Peyer's patch (tissue), 4 donors: ENCODE results near the gene SRP19. TPM values are rescaled to one million over a fixed set of nuclear protein-coding genes. Genes with fewer than 3 reads are reported as not detected.
A peak's percentile ranks its signal among the peaks of the same experiment; 100 is the strongest.

Experiments
- DNase-seq, 3 donors: peaks; one replicate each; pipeline ENCODE4 v3.0.0-alpha.2; 2017 to 2019
- H3K27ac ChIP-seq, 4 donors: fragments of 200-600 bp; sonication (generic); one replicate each; pipeline ENCODE4 v1.5.1; 2016 to 2019
- H3K27me3 ChIP-seq, 2 donors: fragments of 200-600 bp; sonication (generic); one replicate each; pipeline ENCODE4 v1.5.1; 2019
- H3K36me3 ChIP-seq, 3 donors: fragments of 200-600 bp; sonication (generic); one replicate each; pipeline ENCODE4 v1.5.1; 2016 to 2019
- H3K4me1 ChIP-seq, 4 donors: fragments of 200-600 bp; sonication (generic); one replicate each; pipeline ENCODE4 v1.5.1; 2016 to 2019
- H3K4me3 ChIP-seq, 4 donors: fragments of 200-600 bp; sonication (generic); 1 replicate in 3 of 4; 2 replicates in 1 of 4; pipeline ENCODE4 v1.5.1; 2016 to 2019; ENCODE audit warnings: mild to moderate bottlenecking in 1 of 4
- H3K9me3 ChIP-seq, 4 donors: fragments of 200-600 bp; sonication (generic); one replicate each; pipeline ENCODE4 v1.5.1; 2016 to 2019; ENCODE audit warnings: mild to moderate bottlenecking in 1 of 4
- CTCF ChIP-seq, 6 experiments: fragments of 450-650 bp in 4 of 6; fragments of 200-600 bp in 2 of 6; sonication (generic) in 1 of 6; IDR thresholded peaks; one replicate each; pipeline ENCODE4 v1.5.1; 2017 to 2019; ENCODE audit warnings: antibody characterized with exemption in 6 of 6, mild to moderate bottlenecking in 3 of 6, moderate library complexity in 1 of 6
- POLR2A ChIP-seq, 2 donors: fragments of 450-650 bp; IDR thresholded peaks; one replicate each; pipeline ENCODE4 v1.5.1; 2017; ENCODE audit warnings: antibody characterized with exemption in 2 of 2, mild to moderate bottlenecking in 2 of 2, moderate library complexity in 2 of 2
- total RNA-seq, 4 donors: library from RNA; depleted of rRNA; stranded (reverse); fragments of >200 nt; gene quantifications; one replicate each; pipeline ENCODE4 v1.1.0, GENCODE V29; 2016

The SRP19 gene
- total RNA-seq, 4 donors from 2014 or later = 15.7 to 63.7 (median 27.1) TPM

GRCh38 chr5:112869948-112870347 is 8.9 kb downstream of the SRP19 start:
- DNase-seq = no peak
- peaks cover 0 to 59% (median 0%) of the 10 kb centered on the region in 3 donors for H3K36me3 ChIP-seq
- H3K4me1 ChIP-seq = no peaks in the 10 kb centered on the region
- H3K4me3 ChIP-seq = no peak overlapping the region
- TF ChIP-seq CTCF (IDR thresholded peaks at IDR 0.05) (no peak), POLR2A (IDR thresholded peaks at IDR 0.05) (no peak)
- H3K27me3 ChIP-seq = no peaks in the 10 kb centered on the region
- H3K9me3 ChIP-seq = no peaks in the 10 kb centered on the region
- H3K27ac ChIP-seq = no peak overlapping the region

- no peaks in the 10 kb centered on the region for H3K27me3 ChIP-seq
- no peaks in the 10 kb centered on the region for H3K9me3 ChIP-seq
- H3K4me1 ChIP-seq = no peaks in the 10 kb centered on the region
- peaks cover 0 to 59% (median 0%) of the 10 kb centered on the region in 3 donors for H3K36me3 ChIP-seq
- DNase-seq = no peak
- no peak overlapping the region for H3K27ac ChIP-seq
- H3K4me3 ChIP-seq = no peak overlapping the region
- no peak for TF ChIP-seq CTCF (IDR thresholded peaks at IDR 0.05)
- no peak for TF ChIP-seq POLR2A (IDR thresholded peaks at IDR 0.05)
Observed at GRCh38 chr5:112870966-112871365, 9.9 kb downstream of the SRP19 start.

GRCh38 chr5:112876362-112876761 is 15.3 kb downstream of the SRP19 start:
- no peak overlapping the region for H3K27ac ChIP-seq
- H3K4me1 ChIP-seq = peaks cover 0 to 8% (median 0%) of the 10 kb centered on the region in 4 donors
- TF ChIP-seq POLR2A (IDR thresholded peaks at IDR 0.05) (no peak), CTCF (IDR thresholded peaks at IDR 0.05) (no peak)
- H3K9me3 ChIP-seq = no peaks in the 10 kb centered on the region
- H3K36me3 ChIP-seq = peaks cover 0 to 54% (median 0%) of the 10 kb centered on the region in 3 donors
- H3K4me3 ChIP-seq = no peak overlapping the region
- no peaks in the 10 kb centered on the region for H3K27me3 ChIP-seq
- DNase-seq = no peak

GRCh38 chr5:112878101-112878500 is 17.0 kb downstream of the SRP19 start:
- Histone ChIP-seq H3K4me1 (peaks cover 0 to 8% (median 0%) of the 10 kb centered on the region in 4 donors), H3K4me3 (no peak overlapping the region), H3K27ac (no peak overlapping the region), H3K9me3 (no peaks in the 10 kb centered on the region), H3K27me3 (no peaks in the 10 kb centered on the region), H3K36me3 (peaks cover 0 to 67% (median 0%) of the 10 kb centered on the region in 3 donors)
- TF ChIP-seq CTCF (IDR thresholded peaks at IDR 0.05) (no peak), POLR2A (IDR thresholded peaks at IDR 0.05) (no peak)
- no peak for DNase-seq

- H3K4me3 ChIP-seq = no peak overlapping the region
- H3K9me3 ChIP-seq = no peaks in the 10 kb centered on the region
- H3K27ac ChIP-seq = peak overlapping the region in 1 of 4 donors; percentile 4
- TF ChIP-seq POLR2A (IDR thresholded peaks at IDR 0.05) = no peak
- TF ChIP-seq CTCF (IDR thresholded peaks at IDR 0.05) = no peak
- H3K27me3 ChIP-seq = no peaks in the 10 kb centered on the region
- peak in 1 of 3 donors; percentile 55 for DNase-seq
- peaks cover 0 to 74% (median 0%) of the 10 kb centered on the region in 3 donors for H3K36me3 ChIP-seq
- H3K4me1 ChIP-seq = peaks cover 0 to 8% (median 0%) of the 10 kb centered on the region in 4 donors
Observed at GRCh38 chr5:112878760-112879159, 17.7 kb downstream of the SRP19 start.
